HG03095 (cell line): ENCODE data around the gene FNDC10.
"Not testable (repeated sequence)": the region's sequence is repeated elsewhere in the genome, so short reads cannot be mapped to it uniquely, and the experiment has no call there.

Source experiments
- ATAC-seq: cut with Tn5 transposase; IDR thresholded peaks from one replicate; pipeline ENCODE4 v1.9.1; 2021; ENCODE audit warnings: moderate library complexity; ENCODE audit not compliant: unreplicated experiment

Gene FNDC10

DNA sequence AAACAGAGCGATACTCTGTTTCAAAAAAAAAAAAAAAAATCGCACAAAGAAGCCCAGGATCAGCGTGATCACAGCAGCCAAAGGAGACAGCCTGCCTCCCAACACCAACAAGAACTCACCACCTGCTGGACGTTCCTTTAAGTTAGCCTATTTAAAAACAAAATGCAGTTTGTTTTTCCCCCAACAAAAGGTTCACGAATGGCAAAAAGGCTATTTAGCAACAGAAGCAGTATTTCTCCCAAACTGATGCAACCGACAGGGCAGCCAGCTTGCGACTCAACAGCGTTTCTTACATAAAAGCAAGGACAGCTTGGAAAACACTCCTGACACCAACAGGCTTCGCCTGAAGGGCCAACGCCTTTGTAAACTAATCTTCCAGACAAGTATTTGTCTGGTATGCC, 32.0 kb downstream of the FNDC10 start:
- no peak for ATAC-seq

DNA sequence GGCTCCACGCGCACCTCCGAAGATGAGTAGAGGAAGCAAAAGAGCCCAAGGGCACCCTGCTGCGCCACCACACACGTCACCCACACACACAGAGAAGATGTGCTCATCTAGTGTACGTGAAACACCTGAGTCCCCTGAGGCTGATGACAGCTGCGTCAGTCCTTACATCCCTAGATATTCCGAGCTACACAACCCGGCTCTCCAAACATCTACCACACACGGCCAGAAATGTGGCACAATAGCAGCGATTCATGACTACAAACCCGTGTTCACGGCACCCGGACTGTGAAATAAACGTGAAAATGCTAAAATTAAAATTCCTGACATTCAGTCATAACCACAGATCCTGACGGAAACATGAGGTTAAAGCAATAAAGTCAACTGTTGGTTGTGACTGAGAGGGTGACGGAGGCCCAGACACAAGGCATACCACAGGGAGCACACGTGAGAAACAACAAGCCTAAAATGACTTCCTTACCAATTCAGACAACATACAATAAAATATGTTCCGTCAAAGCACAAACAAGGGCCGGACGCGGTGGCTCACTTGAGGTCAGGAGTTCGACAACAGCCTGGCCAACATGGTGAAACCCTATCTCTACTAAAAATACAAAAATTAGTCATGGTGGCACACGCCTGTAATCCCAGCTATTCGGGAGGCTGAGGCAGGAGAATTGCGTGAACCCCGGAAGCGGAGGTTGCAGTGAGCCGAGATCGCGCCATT, 32.6 kb downstream of the FNDC10 start:
- ATAC-seq = no peak

DNA sequence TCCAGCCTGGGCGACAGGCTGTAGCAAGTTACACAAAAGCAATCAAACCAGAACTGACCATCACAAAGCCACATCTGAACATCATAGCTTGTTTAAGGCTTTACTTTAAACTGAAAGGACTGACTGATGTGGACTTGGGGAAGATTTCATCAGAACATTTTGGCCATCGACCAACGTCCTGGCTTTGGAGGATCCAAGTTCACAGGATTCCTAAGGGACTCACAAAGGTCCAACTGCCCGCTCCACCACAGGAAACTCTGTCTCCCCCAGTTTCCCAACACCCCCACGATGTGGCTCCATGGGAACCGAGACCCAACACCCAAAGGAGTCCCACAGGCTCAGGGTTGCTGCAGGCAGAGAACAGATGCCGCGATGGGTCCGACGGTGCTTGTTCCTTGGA, 34.6 kb downstream of the FNDC10 start:
- ATAC-seq = no peak

DNA sequence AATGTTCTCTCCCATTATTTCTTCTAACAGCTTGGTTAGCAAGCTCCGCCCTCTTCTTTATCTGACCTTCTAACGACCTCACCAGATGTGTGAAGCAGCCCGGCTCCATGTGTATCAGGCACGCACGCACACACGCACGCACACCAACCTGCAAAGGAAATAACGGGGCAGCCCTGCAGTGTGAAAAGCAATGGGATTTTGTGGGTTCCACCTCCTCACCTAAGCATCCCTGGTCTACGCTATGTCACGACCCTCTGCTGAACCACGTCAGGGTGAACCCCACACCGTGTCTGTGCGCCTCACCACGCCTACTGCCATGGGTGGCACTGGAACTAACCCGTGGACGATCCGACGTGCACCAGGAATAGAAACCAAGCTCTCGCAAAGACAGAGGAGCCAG, 35.7 kb downstream of the FNDC10 start:
- ATAC-seq = no peak

DNA sequence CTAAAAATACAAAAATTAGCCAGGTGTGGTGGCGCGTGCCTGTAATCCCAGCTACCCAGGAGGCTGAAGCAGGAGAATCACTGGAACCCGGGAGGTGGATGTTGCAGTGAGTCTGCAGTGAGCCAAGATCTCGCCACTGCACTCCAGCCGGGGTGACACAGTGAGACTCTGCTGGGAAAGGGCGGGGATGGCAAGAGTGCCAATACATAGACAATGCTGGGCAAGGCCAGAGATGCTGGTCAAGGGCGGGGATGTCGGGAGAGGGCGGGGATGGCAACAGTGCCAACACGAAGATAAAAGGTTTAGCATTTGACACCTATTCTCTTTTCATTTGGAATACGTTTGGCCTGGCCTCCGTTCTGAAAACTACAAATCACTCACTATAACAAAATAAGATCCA, 36.2 kb downstream of the FNDC10 start:
- no peak for ATAC-seq

DNA sequence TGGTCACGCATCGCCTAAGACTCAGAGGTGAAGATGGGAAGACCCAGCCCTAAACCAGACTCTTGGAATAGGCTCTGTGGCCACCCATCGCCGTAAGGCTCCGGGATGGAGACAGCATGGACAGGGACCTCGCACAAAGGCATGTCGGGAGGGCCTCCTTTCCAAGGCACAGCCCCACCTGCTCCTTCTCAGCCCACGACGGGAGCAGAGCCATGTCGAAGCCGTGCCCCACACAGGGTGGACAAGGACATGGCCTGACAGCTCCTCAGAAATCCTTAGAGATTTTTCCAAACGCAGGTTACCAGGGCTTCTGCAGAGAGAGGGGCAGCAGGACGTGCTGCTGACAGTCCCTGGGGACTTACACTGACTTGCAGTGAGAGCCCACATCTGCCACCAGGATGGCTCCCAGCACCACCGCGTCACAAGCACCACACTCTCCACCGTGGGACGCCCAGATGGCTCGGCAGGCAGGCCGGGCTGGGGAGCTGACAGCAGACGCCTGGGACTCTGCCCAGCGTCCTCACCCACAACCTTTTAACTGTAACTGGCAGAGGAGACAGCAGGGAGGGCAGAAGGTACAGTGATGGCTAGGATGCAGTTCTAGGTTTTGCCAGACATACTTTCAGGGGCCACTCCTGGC, 37.3 kb downstream of the FNDC10 start:
- no peak for ATAC-seq

DNA sequence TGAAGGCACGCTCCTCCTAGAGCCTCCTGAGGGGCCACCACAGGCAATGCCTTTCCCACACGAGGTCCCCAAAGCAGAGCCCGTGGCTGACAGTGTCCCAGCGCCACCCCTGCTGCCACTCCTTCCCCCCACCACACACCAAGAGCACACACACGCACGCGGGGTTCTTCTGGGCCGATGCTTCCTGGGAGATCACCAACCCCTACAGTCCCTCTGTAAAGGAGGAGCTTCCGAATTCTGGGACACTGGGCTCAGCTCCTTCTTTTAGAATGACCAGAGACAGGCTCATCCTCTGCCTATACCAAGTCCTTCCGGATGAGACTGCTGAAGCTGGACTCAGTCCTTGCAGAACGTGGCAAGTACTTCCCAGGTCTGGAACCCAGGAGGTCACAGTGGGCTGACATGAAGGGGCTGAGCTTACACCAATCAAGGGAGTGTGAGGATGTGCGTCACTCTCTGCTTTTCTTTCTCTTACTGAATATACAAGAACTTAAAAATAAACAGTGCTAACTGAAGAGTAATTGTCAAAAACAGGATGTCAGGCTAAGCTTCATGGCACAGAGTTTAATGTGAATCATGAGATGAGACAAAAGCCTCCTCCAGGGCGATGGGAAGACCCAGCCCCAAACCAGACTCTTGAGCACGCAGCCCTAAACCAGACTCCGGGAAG, 38.0 kb downstream of the FNDC10 start:
- ATAC-seq = no peak

DNA sequence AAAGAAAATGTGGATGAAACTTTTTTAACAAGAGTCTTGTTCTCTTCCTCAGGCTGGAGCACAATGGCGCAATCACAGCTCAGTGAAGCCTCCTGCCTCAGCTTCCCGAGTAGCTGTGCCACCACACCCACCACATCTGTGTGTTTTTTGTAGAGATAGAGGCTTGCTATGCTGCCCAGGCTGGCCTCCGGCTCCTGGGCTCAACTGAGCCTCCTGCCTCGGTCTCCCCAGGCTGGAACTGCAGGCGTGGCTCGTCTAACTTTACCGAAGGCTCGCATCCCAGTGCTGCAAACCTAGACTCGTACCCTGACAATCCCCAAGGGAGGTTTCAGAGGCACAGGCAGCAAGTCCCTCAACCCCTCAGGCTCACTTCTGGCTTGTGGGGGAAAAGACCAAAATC, 39.8 kb downstream of the FNDC10 start:
- ATAC-seq = no peak

DNA sequence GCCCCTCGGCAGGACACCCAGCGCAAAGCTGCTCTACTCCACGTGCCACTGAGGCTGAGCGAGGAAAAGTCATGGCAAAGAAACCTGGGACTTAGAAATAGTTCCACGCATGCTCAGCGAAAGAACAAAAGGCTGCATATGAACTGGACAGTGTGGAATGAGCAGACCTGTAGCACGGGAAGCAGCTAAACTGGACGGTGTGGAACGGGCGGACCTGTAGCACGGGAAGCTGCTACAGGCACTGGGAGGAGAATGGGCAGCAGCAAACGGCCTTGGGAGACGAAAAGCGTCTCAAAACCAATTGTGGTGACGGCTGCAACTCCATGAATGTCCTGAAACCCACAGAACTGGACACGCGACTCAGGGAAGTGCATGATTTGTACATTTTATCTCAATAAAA, 40.9 kb downstream of the FNDC10 start:
- ATAC-seq = no peak

DNA sequence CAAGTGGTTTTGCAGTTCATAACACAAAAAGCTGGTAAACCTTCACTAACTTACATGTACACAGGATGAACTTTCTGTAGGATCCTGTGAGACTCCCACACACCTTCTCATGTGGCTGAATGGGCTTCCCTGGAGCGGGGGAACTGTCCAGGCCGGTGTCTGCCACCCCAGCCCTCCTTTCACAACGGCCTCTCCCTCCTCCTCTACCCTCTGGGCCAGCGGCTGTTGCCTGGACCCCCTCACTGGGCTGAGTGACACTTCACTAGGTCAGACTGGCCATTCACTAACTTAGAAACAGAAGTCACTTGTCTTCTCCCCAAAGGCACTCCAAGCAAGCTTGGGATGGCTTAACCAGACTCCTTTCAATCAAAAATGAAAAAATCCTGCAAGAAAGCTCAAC, 41.3 kb downstream of the FNDC10 start:
- no peak for ATAC-seq

DNA sequence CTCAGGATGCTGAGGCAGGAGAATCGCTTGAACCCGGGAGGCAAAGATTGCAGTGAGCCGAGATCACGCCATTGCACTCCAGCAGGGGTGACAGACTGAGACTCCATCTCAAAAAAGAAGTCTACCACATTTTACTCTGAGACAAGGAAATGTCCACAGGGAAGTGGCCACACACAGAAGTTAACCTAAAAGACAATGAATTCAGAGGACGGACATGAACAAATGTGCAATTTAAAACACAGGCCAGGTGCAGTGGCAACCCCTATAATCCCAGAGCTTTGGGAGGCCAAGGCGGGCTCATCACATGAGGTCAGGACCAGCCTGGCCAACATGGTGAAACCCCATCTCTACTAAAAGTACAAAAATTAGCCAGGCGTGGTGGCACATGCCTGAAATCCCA, 42.2 kb downstream of the FNDC10 start:
- not testable (repeated sequence) for ATAC-seq

DNA sequence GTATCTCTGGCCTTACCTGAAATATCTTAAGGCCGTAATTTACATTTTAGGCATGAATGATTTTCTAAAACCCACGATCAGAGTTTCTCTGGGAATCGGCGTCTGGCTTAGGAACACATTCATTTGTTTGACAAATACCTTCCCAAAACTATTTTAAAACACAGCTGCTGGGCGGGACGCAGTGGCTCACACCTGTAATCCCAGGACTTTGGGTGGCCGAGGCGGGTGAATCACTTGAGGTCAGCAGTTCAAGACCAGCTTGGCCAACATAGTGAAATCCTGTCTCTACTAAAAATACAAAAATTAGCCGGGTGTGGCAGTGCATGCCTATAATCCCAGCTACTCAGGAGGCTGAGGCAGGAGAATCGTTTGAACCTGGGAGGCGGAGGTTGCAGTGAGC, 43.0 kb downstream of the FNDC10 start:
- ATAC-seq = not testable (repeated sequence)

DNA sequence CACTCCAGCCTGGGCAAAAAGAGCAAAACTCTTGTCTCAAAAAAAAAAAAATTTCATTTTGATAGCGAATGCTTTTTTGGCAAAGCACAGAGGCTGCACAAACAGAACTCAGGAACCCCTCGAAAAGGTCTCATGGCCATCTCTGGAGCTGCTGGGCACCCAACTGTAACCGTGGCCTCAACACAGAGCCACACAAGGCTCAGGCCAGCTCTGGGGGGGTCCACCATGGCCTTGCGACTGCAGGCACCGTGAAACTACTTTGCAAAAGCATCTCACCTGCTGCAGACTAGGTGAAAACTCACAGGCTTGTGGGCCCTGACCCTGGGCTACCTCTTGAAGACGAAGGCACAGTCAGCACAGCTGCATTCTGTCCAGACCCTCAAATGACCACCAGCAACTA, 43.4 kb downstream of the FNDC10 start:
- ATAC-seq = no peak

DNA sequence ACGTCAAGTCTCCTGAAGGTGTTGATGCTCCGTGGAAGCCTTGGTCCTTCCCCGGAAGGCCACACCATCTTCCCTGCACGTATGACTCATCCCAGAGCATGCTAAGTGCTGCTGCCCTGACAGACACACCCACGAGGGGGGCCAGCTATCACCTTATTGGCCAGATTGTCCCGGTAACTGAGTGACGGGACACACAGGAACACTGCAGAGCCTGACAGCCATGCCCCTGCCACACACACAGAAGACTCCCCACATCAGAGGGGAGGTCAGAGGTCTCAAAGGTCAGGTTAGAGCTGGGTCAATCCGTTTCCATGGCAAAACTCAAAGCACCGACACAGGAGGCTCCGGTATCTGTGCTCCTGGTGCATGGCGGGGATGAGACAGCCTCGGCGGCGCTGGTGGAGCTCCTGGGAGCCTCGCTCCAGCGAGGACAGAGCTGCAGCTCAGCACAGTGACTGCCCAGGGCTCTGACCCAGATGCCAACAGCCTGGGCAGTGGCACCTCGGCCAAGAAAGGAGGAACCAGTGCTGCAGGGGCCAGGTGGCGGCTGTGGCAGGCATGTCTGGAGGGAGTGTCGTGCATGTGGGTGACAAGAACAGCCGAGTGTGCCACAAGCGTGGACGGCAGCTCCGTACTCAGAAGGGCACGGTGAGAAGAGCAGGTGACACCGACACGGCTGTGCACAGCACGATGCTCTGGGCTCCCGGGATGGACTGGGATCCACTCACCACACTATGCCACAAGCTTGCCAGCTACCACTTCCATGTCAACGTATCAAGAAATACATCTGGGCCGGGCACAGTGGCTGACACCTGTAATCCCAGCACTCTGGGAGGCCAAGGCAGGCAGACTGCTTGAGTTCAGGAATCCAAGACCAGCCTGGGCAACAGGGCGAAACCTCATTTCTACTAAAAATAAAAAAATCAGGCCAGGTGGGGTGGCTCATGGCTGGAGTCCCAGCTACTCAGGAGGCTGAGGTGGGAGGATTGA, 44.7 kb downstream of the FNDC10 start:
- no peak for ATAC-seq

DNA sequence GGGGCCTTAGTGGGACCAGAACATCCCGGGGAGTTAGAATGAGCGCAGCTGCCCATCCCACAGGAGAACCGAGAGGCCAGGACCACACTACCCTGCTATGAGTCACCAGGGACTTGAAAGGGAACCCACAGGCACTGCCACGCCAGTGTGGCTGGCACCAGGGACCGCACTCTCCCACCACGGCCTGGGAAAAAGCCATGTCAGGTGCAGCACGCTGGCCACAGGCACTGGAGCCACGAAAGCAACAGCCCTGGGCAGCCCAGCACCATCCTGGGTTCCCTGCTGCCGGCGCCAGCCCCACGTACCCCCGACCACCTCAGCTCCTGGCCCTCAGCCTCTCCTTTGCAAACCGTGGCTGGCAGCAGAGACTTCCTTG, 45.4 kb downstream of the FNDC10 start:
- ATAC-seq = no peak

DNA sequence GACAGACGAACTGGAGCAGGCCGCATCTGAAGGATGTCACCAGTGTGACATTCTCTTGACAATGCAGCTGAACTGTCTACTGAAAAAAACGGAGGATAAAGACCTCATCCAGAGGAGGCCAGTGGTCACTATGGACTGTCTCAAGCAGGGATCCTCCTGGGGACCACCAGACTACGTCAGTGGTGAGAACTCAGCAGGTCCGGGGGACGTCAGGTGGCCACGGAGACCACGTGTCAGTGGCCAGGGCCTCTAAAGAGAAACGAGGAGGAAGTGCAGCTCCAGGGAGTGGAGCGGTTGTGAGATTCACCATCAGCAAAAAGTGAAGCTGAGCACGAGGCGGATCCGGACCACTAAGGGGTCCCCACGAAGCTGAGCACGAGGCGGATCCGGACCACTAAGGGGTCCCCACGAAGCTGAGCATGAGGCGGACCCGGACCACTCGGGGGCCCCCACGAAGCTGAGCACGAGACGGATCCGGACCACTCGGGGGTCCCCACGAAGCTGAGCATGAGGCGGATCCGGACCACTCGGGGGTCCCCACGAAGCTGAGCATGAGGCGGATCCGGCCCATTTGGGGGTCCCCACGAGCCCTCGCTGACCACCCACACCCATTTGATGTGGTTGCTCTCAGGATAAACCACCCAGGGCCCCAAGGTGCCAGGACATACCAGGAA, 46.0 kb downstream of the FNDC10 start:
- ATAC-seq = no peak

DNA sequence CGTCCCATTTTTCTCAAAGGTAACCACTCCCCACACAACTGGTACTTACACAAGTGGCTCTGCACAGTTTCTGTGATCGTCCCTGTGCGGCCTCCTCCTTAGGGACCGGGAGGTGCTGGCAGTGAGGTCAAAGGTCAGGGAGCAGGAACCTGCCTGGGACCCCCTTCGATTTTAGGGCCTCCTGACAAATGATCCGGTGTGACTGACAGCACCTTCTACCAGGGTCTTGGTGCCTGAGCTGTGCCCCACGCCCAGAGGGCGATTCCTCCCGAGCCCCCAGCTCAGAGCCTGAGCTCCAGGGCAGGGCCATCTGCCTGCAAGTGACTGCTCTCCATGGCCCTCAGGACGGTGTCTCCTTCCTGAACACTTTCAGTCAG, 47.7 kb downstream of the FNDC10 start:
- no peak for ATAC-seq

DNA sequence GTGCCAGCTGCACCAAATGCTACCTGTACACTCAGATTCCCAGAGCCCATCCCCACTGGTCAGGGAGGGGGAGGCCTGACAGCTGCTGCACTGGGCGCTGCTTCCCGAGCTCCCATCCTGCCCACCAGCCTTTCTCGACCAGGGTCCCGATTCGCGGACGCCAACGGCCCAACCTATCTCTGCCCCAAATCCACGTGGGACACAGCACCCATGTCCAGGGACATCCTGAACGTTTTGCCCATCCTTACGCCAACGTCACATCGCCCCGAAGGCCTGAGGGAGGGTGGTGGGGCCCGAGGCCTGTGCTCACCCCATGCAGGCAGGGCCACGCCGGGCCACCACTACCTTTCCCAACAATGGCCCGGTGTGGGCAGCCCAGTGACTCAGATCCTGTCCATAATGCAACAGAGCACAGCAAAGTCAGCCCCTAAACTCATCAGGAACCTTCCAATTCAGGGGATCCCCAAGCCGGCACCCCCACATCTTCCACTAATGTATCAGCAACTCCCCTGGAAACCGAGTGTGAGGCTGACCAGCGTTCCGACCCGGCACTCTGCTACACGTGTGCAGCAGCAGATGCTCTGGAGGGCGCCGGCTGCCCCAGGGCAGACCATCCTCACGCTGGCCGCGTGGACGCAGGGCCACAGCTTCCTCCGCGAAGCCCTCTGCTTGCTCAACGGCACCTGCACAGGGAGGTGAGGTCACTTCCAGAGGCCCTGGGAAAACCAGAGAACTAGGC, 48.2 kb downstream of the FNDC10 start:
- ATAC-seq = no peak

DNA sequence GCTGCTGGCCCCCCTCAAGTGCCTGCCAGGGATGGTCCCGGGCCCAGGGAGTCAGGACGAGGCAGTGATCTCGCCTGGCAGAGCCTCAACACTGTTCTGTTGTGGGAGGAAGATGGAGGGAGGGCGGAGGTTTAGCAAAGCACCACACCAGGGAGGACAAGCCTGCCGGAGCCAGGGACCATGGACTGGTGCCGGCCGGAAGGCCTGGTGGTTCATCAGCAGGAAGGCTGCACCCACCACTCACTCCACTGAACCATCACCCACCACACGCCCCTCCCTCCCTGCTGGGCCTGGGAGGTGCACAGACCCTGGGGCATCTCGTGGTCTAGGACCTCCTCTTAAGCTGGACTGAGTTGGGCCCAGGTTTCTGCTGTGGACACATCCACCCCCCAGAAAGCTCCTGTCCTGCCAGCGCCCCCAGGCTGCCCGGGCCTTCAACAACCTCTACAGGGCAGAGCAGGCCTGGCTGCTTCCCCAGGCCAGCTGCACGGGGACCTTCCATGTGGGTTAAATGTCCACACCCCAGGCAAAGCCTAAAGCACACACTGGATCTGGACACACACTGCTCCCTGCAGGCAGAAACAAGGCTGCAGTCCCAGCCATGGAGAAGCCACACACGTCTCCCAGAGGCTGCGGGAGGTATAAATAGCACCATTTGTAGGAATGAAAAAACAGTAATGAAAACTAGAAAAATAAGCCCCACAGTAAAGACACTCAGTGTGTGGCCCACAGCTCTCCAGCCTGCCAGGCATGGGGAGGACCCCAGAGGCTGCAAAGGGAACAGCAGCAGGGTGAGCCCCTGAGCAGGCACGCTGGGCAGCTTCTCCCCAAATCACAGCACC, 49.1 kb downstream of the FNDC10 start:
- ATAC-seq = no peak
